Measurements from ENCODE around the gene ZNF519. TPM values are rescaled to one million over a fixed set of nuclear protein-coding genes. Genes with fewer than 3 reads are reported as not detected.

The ZNF519 gene
- total RNA-seq, 4 donors from 2014 or later = 4.0 to 16.3 (median 5.1) TPM

DNA sequence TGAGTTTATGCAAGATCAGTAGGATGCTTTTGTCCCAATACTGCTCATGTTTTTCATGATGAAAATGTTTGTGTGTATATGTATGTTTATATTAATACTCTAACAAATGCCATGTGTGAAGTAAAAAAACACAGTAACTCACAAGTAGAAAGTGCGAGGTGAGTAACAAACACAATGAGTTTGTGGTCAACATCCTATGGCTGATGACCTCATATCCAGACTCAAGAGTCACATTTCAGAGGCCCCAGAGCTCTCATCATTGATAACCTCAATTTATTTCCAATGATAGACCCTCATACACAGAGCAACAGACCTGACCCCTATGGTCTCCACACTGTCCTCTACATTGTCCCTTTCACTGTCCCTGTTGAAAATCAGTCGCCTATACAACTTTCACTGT is 34.5 kb downstream of the ZNF519 start:
- Histone ChIP-seq H3K4me1 (no peaks in the 10 kb centered on the region), H3K36me3 (peaks cover 0 to 29% of the 10 kb centered on the region in 2 donors), H3K27ac (no peak overlapping the region), H3K27me3 (no peaks in the 10 kb centered on the region), H3K4me3 (no peak overlapping the region), H3K9me3 (no peaks in the 10 kb centered on the region)
- no peak for ATAC-seq
- TF ChIP-seq, protein P1, sequence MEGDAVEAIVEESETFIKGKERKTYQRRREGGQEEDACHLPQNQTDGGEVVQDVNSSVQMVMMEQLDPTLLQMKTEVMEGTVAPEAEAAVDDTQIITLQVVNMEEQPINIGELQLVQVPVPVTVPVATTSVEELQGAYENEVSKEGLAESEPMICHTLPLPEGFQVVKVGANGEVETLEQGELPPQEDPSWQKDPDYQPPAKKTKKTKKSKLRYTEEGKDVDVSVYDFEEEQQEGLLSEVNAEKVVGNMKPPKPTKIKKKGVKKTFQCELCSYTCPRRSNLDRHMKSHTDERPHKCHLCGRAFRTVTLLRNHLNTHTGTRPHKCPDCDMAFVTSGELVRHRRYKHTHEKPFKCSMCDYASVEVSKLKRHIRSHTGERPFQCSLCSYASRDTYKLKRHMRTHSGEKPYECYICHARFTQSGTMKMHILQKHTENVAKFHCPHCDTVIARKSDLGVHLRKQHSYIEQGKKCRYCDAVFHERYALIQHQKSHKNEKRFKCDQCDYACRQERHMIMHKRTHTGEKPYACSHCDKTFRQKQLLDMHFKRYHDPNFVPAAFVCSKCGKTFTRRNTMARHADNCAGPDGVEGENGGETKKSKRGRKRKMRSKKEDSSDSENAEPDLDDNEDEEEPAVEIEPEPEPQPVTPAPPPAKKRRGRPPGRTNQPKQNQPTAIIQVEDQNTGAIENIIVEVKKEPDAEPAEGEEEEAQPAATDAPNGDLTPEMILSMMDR (IDR thresholded peaks at IDR 0.05) = no peak
- TF ChIP-seq POLR2A (IDR thresholded peaks at IDR 0.05) (no peak), POLR2AphosphoS5 (IDR thresholded peaks at IDR 0.05) (no peak), EP300 (IDR thresholded peaks at IDR 0.05) (no peak)
- 83 to 92% methylated on average over 2 of the region's 2 CpGs for WGBS, 2 donors (ENCODE audit: low coverage in 1 of 2)

GRCh38 chr18:14093307-14093915 is 38.8 kb downstream of the ZNF519 start:
- Histone ChIP-seq H3K27me3 (no peaks in the 10 kb centered on the region), H3K27ac (no peak overlapping the region), H3K4me3 (no peak overlapping the region), H3K4me1 (no peaks in the 10 kb centered on the region), H3K9me3 (no peaks in the 10 kb centered on the region), H3K36me3 (peaks cover 0 to 21% of the 10 kb centered on the region in 2 donors)
- 44% methylated on average over 1 of the region's 1 CpG; no CpG with 5 or more reads in 1 of the 2 donors for WGBS, 2 donors (ENCODE audit: low coverage in 1 of 2)
- TF ChIP-seq, protein P1 (IDR thresholded peaks at IDR 0.05) = no peak
- TF ChIP-seq EP300 (IDR thresholded peaks at IDR 0.05) = no peak
- TF ChIP-seq POLR2AphosphoS5 (IDR thresholded peaks at IDR 0.05) = no peak
- TF ChIP-seq POLR2A (IDR thresholded peaks at IDR 0.05) = no peak
- ATAC-seq = no peak

DNA sequence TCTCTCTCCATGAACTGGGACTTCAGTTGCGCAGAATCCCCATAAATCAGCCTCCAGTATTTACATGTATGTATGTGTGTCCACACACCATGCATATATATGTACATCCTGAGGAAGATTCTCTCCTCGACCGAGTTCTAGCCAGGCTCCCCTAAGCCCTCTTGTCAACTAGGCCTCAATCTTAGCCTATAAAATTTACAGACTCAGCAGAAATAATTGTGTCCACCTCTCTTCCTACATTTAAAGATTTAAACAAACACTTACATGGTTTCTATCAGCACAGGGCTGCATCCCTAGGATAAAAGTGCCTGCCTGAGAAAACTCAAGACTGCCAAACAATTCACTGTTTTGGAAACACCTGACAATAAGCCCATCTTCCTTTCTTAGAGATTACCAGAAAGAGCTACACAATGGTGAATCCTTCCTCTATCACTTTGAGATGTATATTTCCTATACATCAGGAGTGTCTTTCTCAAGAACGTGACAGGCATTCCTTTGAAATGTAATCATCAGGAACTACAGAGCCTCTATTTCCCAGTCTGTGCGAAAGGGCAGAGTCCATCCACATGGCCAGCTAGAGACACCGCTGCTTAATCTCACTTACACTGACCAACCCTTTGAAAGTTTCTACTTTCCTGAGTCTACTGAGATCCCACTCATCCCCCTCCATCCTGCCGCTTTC is 39.5 kb downstream of the ZNF519 start:
- no peak overlapping the region for H3K27ac ChIP-seq
- WGBS, 2 donors (ENCODE audit: low coverage in 1 of 2) = 90 to 91% methylated on average over 6 to 7 of the region's 7 CpGs
- no peak for ATAC-seq
- no peak overlapping the region for H3K4me3 ChIP-seq
- no peaks in the 10 kb centered on the region for H3K4me1 ChIP-seq
- H3K9me3 ChIP-seq = no peaks in the 10 kb centered on the region
- peaks cover 0 to 21% of the 10 kb centered on the region in 2 donors for H3K36me3 ChIP-seq
- no peaks in the 10 kb centered on the region for H3K27me3 ChIP-seq
- TF ChIP-seq POLR2AphosphoS5 (IDR thresholded peaks at IDR 0.05) (no peak), POLR2A (IDR thresholded peaks at IDR 0.05) (no peak), EP300 (IDR thresholded peaks at IDR 0.05) (no peak)
- TF ChIP-seq, protein P1 (IDR thresholded peaks at IDR 0.05) = no peak

DNA sequence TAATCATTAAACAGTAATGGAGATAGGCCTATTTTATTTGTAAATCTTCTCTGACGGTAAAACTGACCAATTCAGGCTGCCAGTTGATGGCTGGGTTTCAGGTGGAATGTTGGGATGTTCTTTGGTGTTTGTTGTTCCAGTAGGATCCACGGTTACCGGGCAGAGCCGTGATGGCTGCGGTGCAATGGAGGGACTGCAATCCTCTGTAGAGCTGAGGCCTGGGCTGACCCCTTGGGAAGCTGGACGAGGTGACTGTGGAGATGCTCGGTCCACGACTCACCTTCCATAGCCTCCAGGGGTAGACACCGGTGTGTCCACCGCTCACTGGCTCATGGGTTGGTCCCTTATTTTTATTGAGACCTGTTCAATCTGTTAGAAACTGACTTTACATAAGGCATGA is 42.5 kb downstream of the ZNF519 start:
- H3K27me3 ChIP-seq = no peaks in the 10 kb centered on the region
- ATAC-seq = no peak
- no peak overlapping the region for H3K4me3 ChIP-seq
- H3K36me3 ChIP-seq = no peaks in the 10 kb centered on the region
- TF ChIP-seq POLR2A (IDR thresholded peaks at IDR 0.05) (no peak), POLR2AphosphoS5 (IDR thresholded peaks at IDR 0.05) (no peak)
- TF ChIP-seq, protein P1 (IDR thresholded peaks at IDR 0.05) = no peak
- WGBS, 2 donors (ENCODE audit: low coverage in 1 of 2) = 78 to 85% methylated on average over 7 to 8 of the region's 10 CpGs
- no peaks in the 10 kb centered on the region for H3K9me3 ChIP-seq
- H3K27ac ChIP-seq = no peak overlapping the region
- no peaks in the 10 kb centered on the region for H3K4me1 ChIP-seq

- Histone ChIP-seq H3K4me1 (no peaks in the 10 kb centered on the region), H3K36me3 (no peaks in the 10 kb centered on the region), H3K27ac (no peak overlapping the region), H3K4me3 (no peak overlapping the region), H3K27me3 (no peaks in the 10 kb centered on the region), H3K9me3 (no peaks in the 10 kb centered on the region)
- WGBS, 2 donors (ENCODE audit: low coverage in 1 of 2) = 80 to 88% methylated on average over 2 of the region's 2 CpGs
- TF ChIP-seq, protein P1 (IDR thresholded peaks at IDR 0.05) = no peak
- no peak for TF ChIP-seq POLR2A (IDR thresholded peaks at IDR 0.05)
- no peak for TF ChIP-seq POLR2AphosphoS5 (IDR thresholded peaks at IDR 0.05)
- TF ChIP-seq EP300 (IDR thresholded peaks at IDR 0.05) = no peak
- ATAC-seq = no peak
Measured at GRCh38 chr18:14089191-14089590, 43.0 kb downstream of the ZNF519 start.
